ENCODE measurements around the gene RPTOR.
"Not testable (repeated sequence)": the region's sequence is repeated elsewhere in the genome, so short reads cannot be mapped to it uniquely, and the experiment has no call there.

Gene RPTOR

DNA sequence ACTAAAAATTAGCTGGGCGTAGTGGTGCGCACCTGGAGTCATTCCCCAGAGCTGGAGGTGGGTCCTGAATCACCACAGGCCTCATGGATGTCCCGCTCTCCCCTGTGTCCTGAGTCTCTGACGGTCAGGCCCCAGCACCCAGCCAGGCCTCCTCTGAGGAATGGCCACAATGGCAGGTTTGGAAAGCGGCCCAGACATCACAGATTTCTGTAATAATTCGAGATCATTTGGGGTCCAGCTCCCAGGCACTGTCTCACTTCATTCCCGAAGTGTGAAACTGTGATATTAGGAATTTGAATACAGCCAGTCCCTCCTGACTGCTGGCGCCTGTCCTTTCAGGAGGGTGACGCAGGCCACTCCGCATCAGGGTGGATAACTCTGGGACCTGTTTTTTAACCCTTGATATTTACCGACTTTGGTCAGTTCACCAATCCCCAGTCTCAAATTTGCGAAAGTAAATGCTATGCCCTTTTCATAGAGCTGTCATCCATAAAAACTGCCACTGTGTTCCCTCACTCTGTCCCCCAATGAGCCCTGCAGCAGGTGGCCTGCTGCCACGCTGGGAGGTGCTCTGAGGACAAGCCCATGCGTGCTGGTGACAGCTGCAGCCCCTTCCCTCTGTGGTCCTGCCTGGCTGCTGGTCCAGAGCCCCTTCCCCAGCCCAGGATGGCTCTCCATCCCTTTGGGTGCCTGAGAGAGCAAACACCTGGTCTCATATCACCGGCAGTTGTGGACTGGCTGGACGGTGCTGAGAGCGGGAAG is 28.3 kb upstream of the RPTOR start:
- DNase-seq (ENCODE audit: low read depth), result no peak

DNA sequence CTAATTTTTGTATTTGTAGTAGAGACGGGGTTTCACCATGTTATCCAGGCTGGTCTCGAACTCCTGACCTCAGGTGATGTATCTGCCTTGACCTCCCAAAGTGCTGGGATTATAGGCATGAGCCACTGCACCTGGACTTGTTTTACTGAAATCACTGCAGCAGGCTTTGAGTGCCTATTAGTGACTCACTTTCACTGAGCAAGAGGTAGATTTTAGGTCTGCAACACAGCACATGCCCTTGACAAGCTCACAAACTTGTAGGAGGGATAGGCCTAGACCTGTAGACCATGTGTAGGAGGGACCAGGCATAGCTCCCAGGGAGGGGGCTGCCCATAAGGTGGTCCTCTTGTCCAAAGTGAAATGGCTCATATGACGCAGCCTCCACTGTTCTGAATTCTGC is 27.0 kb upstream of the RPTOR start:
- no peak for DNase-seq (ENCODE audit: low read depth)

DNA sequence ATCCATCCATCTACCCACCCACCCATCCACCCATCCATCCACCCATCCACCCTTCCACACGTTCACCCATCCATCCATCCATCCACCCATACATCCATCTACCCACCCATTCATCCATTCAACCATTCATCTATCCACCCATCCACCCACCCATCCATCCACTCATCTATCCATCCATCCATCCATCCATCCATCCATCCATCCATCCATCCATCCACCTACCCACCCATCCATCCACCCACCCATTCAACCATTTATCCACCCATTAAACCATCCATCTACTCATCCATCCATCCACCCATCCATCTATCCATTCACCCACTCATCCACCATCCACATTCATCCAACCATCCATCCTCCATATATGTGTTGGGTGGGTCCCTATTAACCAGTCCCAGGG is 26.2 kb upstream of the RPTOR start:
- DNase-seq (ENCODE audit: low read depth), result no peak

DNA sequence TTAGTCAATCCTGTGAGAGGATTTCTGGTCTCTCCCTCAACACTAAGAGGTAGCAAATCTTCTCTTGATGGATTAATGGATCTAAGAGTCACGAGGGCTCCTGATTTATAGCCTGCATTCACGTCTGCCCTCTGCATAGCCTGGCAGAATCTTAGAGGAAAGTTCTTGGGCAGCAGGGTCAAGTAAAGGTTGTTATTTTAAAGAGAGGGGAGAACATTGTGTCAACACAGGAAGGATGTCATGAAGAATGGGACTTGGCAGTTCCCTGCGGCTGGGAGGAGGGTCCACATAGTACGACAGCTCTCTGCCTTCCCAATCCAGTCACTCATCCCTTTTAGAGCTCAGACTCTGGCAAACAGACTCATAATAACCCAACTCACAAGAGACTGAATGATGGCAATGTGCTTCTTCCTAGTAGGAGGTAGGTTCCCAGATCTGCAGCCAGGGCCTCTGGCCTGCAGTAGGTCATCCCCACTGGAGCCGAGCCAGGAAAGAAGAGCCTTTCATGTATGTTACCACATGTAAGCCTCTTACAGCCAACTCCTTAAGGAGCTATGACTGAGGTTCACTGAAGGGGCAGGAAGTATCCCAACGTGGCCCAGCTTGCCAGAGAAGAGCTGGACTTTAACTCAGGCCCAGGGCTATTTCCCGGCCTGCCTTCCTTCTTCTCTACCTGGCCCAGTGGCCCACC is 25.4 kb upstream of the RPTOR start:
- no peak for DNase-seq (ENCODE audit: low read depth)

DNA sequence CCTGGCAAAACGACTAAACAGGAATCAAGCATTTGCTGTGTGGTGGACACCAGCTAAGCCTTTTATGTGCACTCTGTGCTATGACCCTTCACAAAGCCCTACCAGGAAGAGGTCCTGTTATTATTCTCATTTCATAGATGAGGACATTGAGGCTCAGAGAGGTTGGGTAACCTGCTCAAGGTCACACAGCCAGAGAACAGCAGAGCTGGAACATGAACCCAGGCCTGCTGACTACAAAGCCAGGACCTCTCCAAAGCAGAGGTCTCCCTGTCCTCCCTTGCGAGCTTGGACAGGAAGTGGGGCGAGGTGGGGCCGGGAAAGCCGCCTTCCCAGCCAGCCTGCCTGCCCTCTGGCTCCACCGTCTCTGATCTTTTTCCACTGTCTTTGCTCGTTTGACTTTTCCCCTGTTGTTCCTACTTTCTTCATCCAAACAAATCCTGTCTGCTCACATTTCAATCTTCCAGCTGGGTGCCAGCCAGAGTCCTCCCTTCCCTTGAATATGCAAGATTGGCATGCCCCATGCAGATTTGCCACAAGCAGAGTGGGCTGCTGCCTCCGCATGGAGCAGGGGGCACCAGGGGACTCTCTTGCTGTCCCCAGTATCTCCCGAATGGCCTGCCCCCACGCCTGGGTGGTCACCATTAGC is 23.7 kb upstream of the RPTOR start:
- DNase-seq (ENCODE audit: low read depth), result no peak

DNA sequence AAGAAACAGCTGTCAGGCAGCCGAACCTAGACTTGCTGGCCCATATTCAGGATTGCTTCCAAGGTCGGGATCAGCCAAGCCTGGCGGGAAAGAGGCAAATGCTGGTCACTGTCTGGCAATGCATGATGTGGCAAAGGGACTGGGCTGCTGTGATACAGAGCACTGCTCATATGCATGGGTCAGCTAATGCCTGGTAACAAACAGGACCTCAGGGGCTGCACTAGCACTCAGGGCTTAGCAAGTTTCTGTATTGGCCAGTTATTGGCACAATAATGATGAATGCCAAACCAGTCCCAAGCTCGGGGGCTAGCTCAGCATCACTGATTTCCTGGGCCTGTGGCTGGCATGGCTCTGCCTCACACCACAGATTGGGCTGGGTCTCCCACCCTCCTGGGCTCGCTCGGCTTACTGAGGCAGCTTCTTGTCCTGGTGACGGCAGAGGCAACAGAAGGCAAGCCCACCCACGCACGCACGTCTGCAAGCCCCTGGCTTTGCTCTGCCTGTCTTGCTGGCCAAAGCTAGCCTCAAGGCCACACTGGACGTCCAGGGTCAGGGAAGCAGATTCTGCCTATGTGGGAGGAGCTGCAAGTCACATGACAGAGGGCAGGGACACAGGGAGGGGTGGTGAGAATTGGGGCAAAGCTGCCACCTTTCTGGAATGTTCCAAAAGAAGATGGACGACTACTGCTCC is 21.4 kb upstream of the RPTOR start:
- DNase-seq (ENCODE audit: low read depth), result no peak

DNA sequence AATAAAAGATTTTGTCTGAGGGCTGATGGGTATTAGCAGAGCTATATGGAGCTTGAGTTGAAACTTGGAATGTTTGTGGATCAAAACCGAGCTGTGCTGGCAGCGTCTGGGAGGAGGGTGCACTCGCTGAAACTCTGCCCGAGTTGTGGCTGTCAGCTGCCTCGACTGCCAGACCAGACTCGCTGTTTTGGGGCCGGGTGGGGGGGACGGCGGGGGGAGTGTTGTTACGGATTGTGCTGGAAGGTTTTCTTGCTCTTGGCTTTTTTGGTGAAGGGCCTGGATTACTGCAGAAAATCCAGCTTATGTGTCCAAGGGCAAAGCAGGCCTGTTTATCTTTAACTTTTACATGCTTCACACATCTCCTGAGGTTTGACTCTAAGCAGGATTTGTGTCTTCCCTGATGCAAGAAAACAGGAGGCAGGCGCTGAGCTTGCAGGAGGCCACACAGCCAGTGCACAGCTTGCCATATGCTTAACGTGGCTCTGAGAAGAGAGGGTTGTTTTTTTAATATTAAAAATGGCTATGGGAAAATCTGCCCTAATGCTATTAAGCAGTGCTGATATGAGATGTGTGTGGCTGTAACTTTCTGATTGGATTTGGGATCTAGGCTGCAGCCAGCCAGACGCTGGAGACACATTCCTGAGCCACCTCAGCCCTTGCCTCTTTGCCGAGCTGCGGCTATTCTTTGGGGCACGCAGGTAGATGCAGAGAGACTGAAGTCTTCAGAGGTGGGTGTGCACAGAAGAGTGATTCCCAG is 20.5 kb upstream of the RPTOR start:
- no peak for DNase-seq (ENCODE audit: low read depth)

DNA sequence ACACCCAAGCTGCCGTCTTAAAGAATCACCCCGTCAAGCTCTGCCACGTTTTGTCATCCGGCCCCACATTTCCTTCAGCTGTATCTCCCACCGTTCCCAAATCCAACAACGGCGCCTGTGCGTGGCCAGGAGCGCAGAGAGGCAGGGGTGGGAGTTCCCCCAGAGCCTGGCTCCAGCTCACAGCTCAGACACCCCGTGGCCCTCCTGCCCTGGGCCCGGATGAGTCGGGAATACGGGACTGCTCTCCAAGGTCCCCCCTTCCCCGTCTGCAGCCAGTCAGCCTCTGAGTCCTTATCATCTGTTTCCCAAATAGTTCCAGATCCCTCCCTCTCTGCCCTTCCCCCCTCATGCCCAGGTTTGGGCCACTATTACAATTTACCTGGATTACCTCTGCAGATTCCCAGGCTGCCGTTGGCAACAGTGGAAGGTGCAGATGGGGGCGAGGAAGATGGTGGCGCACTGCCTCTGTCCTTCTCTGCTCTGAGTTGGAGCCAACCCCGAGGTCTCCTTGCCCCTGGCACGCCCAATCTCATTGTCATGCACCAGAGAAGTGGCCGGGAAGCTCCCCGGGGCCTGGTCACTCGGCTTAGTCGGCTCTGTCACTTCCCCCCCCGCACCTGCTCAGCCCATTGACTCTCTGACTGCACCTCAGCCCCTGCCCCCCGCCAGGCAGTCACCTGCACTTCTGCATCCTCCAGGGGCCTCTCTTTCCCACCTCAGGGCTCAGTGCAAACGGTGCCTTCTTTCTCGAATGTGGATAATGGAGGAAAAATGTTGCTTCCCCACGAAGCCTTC is 18.3 kb upstream of the RPTOR start:
- no peak for DNase-seq (ENCODE audit: low read depth)

DNA sequence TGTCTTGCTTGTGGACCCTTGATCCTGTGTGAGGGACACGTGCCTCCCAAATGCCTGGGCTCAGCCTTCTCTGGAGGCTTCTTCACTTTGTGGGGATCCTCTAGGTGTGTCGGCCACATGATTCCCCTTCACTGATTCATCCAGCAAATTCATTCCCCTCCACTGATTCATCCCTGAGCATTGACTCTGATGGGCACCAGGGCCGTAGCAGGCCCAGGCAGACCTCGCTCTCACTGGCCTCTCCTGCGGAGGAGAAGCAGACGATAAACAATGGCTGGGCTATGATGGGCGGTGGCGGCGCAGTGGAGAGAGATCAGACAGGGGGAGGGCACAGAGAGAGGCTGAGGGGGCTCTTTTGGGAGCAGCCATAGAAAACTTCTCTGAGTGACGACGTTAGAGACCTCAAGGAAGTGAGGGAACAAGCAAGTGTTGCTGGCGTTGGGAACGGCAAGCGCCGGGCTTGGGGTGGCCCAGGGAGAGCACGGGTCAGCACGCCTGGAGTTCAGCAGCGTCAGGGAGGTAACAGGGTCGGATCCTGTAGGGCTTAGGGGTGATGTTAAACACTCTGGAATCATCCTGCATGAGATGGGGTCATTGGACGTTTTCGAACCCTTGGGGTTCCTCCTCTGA is 17.5 kb upstream of the RPTOR start:
- DNase-seq (ENCODE audit: low read depth), result no peak

DNA sequence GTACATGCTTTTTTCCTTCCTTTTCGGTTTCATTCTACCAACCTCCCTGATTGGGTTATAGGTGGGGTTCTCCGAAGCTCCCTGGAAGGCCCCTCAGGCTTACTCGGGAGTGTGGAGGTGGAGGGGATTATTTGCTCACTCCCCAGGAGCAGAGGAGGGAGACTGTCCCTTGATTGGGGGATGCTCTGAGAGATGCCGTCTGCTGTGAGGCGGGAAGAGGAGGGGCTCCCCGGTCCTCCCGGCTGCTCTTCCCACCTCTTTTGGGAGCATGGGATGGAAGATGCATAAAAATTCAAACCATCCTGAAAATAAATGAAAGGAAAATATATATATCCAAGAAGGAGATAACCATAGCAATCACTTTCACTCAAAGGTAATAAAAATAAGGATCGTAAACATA is 16.1 kb upstream of the RPTOR start:
- no peak for DNase-seq (ENCODE audit: low read depth)

DNA sequence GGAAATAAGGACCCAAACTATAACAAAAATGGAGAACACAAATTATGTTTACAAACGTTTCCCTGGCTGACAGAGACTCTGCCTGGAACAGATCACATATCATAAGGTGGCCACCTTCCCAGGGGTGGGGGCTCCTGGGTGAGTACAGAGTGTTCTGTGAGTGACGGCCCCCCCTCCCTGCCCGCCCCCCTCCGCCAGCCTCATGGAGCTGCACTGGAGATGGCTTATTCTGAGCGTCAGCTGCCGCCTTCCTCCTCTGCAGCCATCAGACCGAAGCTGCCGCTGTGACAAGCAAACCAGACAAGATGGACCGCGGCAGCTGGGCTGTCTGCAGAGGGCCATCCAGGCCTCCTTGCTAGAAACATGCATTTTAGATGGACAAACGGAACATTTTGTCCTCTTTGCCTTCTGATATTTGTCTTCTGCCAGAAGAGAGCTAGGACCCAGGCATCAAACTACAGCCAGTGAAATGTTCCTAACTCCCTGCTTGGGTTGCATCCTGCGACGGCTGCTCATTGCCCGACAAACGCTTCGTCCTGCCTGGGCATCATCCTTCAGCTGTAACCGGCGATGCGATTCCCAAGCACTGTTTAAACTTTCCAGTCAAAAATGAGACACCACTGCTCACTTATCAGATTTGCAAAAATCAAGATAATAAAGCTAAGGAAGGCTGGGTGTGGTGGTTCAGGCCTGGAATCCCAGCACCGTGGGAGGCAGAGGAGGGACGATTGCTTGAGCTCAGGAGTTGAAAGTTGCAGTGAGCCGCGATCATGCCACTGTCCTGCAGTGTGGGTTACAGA is 15.3 kb upstream of the RPTOR start:
- DNase-seq (ENCODE audit: low read depth), result no peak

DNA sequence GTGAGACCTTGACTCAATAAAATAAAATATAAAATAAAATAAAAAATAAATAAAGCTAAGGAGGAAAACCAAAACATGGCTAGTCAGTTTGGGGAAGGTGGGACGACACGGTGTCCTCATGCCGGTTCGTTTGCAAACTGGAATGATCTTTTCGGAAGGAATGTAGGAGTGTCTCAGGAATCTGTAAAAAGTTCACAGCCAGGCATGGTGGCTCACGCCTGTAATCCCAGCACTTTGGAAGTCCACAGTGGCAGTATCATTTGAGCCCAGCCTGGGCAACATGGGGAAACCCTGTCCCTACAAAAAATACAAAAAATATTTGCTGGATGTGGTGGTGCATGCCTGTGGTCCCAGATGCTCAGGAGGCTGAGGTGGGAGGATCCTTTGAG is 14.7 kb upstream of the RPTOR start:
- no peak for DNase-seq (ENCODE audit: low read depth)

DNA sequence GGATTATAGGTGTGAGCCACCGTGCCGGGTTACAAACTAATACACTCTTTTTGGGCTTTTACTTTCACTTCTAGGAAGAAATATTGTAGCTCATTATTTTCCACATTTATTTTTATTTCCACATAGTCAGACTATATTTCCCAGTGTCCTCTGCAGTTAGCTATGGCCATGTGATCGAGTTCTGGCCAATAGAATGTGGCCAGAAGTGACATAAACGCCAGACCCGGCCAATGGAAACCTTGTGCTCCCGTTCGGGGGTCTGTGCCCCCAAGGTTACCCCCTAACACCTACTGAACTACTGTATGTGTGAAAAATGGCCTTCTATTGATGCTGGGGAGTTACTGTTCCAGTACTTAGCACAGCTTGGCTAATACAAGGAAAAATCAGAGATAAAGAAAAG is 13.2 kb upstream of the RPTOR start:
- no peak for DNase-seq (ENCODE audit: low read depth)

DNA sequence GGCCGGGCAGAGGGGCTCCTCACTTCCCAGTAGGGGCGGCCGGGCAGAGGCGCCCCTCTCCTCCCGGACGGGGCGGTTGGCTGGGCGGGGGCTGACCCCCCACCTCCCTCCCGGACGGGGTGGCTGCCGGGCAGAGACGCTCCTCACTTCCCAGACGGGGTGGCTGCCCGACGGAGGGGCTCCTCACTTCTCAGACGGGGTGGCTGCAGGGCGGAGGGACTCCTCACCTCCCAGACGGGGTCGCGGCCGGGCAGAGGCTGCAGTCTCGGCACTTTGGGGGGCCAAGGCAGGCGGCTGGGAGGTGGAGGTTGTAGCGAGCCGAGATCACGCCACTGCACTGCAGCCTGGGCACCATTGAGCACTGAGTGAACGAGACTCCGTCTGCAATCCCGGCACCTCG is 7.3 kb upstream of the RPTOR start:
- not testable (repeated sequence) for DNase-seq (ENCODE audit: low read depth)

DNA sequence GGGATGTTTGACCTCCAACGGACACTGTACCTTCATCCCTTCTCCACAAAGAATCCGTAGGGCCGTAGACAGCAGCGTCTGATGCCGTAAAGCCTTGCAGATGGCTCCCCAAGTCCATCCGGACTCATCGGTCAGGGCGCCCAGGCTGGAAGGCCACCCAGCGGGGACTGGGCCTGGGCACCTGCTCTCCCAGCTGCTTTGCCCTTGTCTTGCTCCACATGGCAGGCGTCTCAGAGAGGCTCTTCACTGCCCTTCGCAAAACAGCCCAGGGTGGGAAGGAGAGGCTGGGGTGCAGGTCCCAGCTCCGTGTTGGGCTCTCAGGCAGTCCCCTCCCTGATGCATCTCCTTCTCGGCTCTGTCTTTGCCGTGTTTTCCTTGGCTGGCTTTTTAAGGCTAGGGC is 6.2 kb upstream of the RPTOR start:
- DNase-seq (ENCODE audit: low read depth), result no peak

DNA sequence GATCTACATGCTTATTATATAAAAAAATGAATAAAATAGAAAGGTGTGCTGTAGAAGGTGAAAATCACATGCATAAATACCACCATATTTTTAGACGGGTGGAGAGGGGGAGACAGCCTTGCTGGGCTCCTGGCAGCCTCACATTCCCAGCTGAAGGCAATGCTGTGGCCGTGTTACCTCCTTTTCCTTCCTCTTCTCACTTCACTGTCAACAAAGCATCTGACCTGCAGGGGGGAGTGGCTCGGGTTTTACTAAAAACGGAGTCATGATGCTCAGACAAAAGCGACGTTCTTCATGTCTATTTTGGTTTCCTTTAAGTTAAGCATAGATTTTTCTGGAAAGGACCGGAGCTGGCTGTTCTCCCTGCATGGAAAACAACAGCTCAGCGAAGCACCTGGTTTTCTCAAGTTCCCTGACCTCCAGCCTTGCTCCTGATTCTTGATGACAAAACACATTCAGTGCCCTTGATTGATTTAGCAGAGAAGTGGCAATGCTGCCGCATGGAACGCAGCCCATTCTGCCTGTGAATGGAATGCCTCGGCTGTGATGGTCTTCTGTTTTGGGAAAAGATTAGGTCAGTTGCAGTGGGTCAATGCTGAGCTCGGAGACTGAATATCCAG is 5.5 kb upstream of the RPTOR start:
- no peak for DNase-seq (ENCODE audit: low read depth)

DNA sequence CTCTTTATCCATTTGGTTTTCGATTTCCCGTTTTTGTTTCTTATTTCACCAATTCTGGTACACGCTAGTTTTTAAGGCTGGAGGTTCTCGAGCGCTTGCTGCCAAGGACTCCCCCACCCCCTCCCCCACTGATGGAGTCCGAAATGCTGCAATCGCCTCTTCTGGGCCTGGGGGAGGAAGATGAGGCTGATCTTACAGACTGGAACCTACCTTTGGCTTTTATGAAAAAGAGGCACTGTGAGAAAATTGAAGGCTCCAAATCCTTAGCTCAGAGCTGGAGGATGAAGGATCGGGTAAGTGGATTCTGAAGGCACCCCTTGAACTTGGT is 825 bp downstream of the RPTOR start:
- no peak for DNase-seq (ENCODE audit: low read depth)

DNA sequence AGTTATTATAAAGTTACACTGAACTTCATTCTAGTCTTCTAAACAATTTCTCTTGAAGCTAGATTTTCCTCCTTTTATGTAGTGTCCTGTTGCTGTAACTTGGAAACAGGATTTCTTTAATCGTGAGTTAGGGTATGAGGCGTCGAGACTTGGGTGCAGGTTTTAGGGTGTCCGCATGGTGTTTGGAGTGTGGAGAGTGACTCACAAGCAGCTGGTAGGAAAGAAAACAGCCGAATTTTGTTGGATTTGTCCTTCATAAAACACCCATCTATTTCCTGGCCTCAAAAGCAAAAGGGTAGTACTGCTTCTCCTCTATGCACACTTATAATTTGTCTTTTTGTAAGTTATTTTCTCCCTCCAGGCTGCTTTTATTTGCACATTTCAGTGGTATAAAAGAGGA is 1.6 kb downstream of the RPTOR start:
- DNase-seq (ENCODE audit: low read depth), result no peak

DNA sequence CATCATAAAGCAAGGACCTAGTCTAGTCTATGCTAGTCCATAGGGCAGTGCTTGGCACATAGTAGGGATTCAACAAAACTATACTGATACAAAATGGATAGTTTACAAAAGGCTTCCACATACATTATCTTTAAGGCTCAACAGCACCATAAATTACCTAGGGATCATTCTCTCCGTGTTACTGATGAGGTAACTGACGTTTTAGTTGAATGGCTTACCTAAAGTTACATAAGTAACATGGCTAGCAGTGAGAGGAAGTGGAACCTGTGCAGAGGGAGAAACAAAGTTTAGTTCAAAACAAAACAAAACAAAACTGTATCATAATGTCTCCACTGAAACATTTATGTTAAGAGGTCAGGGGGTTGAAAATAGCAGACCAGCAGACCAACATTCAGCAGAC is 7.9 kb downstream of the RPTOR start:
- no peak for DNase-seq (ENCODE audit: low read depth)

DNA sequence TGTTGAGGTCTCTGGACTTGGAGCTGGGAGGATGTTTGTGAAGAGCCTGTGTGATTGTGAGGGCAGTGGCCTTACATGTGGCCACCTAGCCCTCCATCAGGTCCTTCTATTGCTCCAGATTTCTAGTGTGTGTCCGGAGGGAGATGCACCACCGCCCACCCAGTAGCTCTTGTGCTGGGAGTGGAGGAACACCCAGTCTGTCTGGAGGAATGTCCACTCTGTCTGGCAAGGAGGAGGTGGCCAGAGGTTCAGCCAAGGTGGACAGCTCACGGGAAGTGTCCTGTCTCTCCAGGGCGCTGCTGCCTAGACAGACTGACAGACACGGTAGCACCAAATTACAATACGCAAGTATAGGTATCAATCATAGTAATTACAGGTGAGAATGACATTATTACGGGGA is 10.6 kb downstream of the RPTOR start:
- no peak for DNase-seq (ENCODE audit: low read depth)
